HepG2 (cell line): ENCODE measurements around the gene HMCN2. TPM values are rescaled to one million over a fixed set of nuclear protein-coding genes. Genes with fewer than 3 reads are reported as not detected.
A peak's percentile ranks its signal among the peaks of the same experiment; 100 is the strongest.

Source experiments
- ATAC-seq: fragments of 200-7000 bp; cut with Tn5 transposase; 3 replicates; pipeline ENCODE4 v1.9.1; 2020; ENCODE audit warnings: mild to moderate bottlenecking, moderate library complexity
- BruUV-seq: library from RNA; stranded (reverse); fragments of 400-500 nt; replicated peaks from 2 replicates; lab custom pipeline; 2021; lab: Mats Ljungman, UMichigan
- CTCF ChIA-PET: fragments of 300-600 bp; formaldehyde crosslinking; extraction: SDS; loops from one replicate; lab custom pipeline; 2021; ENCODE audit warnings: low total read pairs, inconsistent platforms, low intra/inter-chr PET ratio; lab: Yijun Ruan, JAX
- POLR2A ChIA-PET: fragments of 350-600 bp; sonication (Branson Sonifier 250); formaldehyde crosslinking; loops from one replicate; lab custom pipeline; 2020; ENCODE audit warnings: antibody characterized with exemption, inconsistent platforms; lab: Yijun Ruan, JAX
- DNase-seq: peaks from one replicate; pipeline ENCODE4 v3.0.0-alpha.2; 2015; ENCODE audit warnings: low spot score
- FAIRE-seq: peaks from 3 replicates; lab custom pipeline; 2011; peaks lifted over from hg19 to GRCh38; lab: Jason Lieb, UNC
- H2AFZ ChIP-seq: one replicate; pipeline ENCODE4 v1.6.1; 2011; ENCODE audit warnings: low read length, inconsistent platforms
- H3K27ac ChIP-seq: fragments of 300-600 bp; 3 replicates; pipeline ENCODE4 v1.8.0; 2011; ENCODE audit warnings: mixed run types, mild to moderate bottlenecking, mixed read lengths, low read length, inconsistent platforms; ENCODE audit not compliant: insufficient read depth; ENCODE audit errors: extremely low read length
- H3K27me3 ChIP-seq, 2 experiments: fragments of 200-600 bp in 1 of 2; 2 replicates in 1 of 2; 3 replicates in 1 of 2; pipeline versions ENCODE4 v1.6.0 to v1.8.0; 2011; ENCODE audit warnings: low read length in 2 of 2, mild to moderate bottlenecking in 2 of 2, moderate library complexity in 2 of 2, inconsistent platforms in 1 of 2; ENCODE audit not compliant: insufficient read depth in 2 of 2, control insufficient read depth in 1 of 2
- H3K36me3 ChIP-seq, 2 experiments: fragments of 200-600 bp in 1 of 2; replicated peaks in 1 of 2; 2 replicates in 1 of 2; 3 replicates in 1 of 2; pipeline versions ENCODE4 v1.5.1 to v1.8.0; 2011; ENCODE audit warnings: low read length in 2 of 2, inconsistent platforms in 1 of 2; ENCODE audit not compliant: insufficient read depth in 2 of 2, control insufficient read depth in 1 of 2
- H3K4me1 ChIP-seq: 2 replicates; pipeline ENCODE4 v1.5.1; 2012; ENCODE audit warnings: low read length, inconsistent platforms; ENCODE audit not compliant: insufficient read depth
- H3K4me2 ChIP-seq: 2 replicates; pipeline ENCODE4 v1.6.0; 2011; ENCODE audit warnings: low read depth, low read length, inconsistent platforms
- H3K4me3 ChIP-seq, 3 experiments: fragments of 200-600 bp in 1 of 3; sonication (generic), shearing (Covaris generic) in 1 of 3; replicated peaks in 1 of 3; 2 replicates each; pipeline ENCODE4 v1.5.1; 2011 to 2016; ENCODE audit warnings: low read length in 3 of 3, inconsistent platforms in 2 of 3, low read depth in 2 of 3, mild to moderate bottlenecking in 2 of 3, control low read depth in 1 of 3, mixed read lengths in 1 of 3; ENCODE audit not compliant: insufficient read depth in 1 of 3
- H3K79me2 ChIP-seq: one replicate; pipeline ENCODE4 v1.6.1; 2011; ENCODE audit warnings: low read length, inconsistent platforms; ENCODE audit not compliant: insufficient read depth
- H3K9ac ChIP-seq: 2 replicates; pipeline ENCODE4 v1.6.0; 2011; ENCODE audit warnings: mild to moderate bottlenecking, low read depth, low read length, inconsistent platforms; ENCODE audit not compliant: insufficient read depth
- H3K9me3 ChIP-seq: 2 replicates; pipeline ENCODE4 v1.5.1; 2012; ENCODE audit warnings: mild to moderate bottlenecking, low read length
- H4K20me1 ChIP-seq: 2 replicates; pipeline ENCODE4 v1.6.0; 2011; ENCODE audit warnings: inconsistent platforms, mild to moderate bottlenecking, low read length, moderate library complexity; ENCODE audit not compliant: insufficient read depth
- ARNT ChIP-seq: fragments of 450-650 bp; IDR thresholded peaks from 2 replicates; pipeline ENCODE4 v1.6.1; 2017
- ATM ChIP-seq: fragments of 450-650 bp; IDR thresholded peaks from 2 replicates; pipeline ENCODE4 v1.7.1; 2017; ENCODE audit warnings: mild to moderate bottlenecking, borderline replicate concordance
- FOXC1 ChIP-seq: sonication (generic); formaldehyde crosslinking; IDR thresholded peaks from 2 replicates; pipeline ENCODE4 v1.8.0; 2022; ENCODE audit warnings: mild to moderate bottlenecking, missing genetic modification reagents, borderline replicate concordance
- FOXK1 ChIP-seq: sonication (generic); formaldehyde crosslinking; IDR thresholded peaks from 2 replicates; pipeline ENCODE4 v1.4.0; 2020; ENCODE audit warnings: low read depth, missing genetic modification reagents, borderline replicate concordance
- HNRNPL ChIP-seq: fragments of 200-400 bp; formaldehyde crosslinking; IDR thresholded peaks from 2 replicates; pipeline ENCODE4 v1.6.1; 2017; ENCODE audit warnings: mild to moderate bottlenecking, low read depth, low read length
- MXD3 ChIP-seq: IDR thresholded peaks from 2 replicates; pipeline ENCODE4 v1.6.1; 2016; ENCODE audit warnings: mild to moderate bottlenecking, missing biosample characterization, missing genetic modification reagents
- NR3C1 ChIP-seq: sonication (generic); formaldehyde crosslinking; IDR thresholded peaks from 2 replicates; pipeline ENCODE4 v1.4.0; 2020; ENCODE audit warnings: missing genetic modification reagents
- RORA ChIP-seq: sonication (generic); formaldehyde crosslinking; IDR thresholded peaks from 2 replicates; pipeline ENCODE4 v1.5.0; 2020; ENCODE audit warnings: mild to moderate bottlenecking, missing genetic modification reagents, moderate library complexity
- ZKSCAN5 ChIP-seq: sonication (generic); formaldehyde crosslinking; IDR thresholded peaks from 2 replicates; pipeline ENCODE4 v1.5.1; 2020; ENCODE audit warnings: mild to moderate bottlenecking, missing genetic modification reagents
- ZNF646 ChIP-seq: sonication (generic); formaldehyde crosslinking; IDR thresholded peaks from 2 replicates; pipeline ENCODE4 v1.9.0; 2021; ENCODE audit warnings: mild to moderate bottlenecking, missing genetic modification reagents
- ZNF709 ChIP-seq: sonication (generic); formaldehyde crosslinking; IDR thresholded peaks from 2 replicates; pipeline ENCODE4 v1.5.0; 2020; ENCODE audit warnings: mild to moderate bottlenecking, missing genetic modification reagents
- ZSCAN21 ChIP-seq: sonication (generic); formaldehyde crosslinking; IDR thresholded peaks from 2 replicates; pipeline ENCODE4 v1.8.0; 2022; ENCODE audit warnings: mild to moderate bottlenecking, missing genetic modification reagents, moderate library complexity, borderline replicate concordance
- WGBS: methylation state at CpG from one replicate; pipeline ENCODE4 v1.1.6; 2017; ENCODE audit warnings: low lambda C conversion rate; 5-methylcytosine and 5-hydroxymethylcytosine counted together
- in situ Hi-C: cut with HindIII; loops from 2 replicates; pipeline ENCODE4 v1.10.0; 2017; ENCODE audit warnings: low pct_unique_long_range_greater_than_20kb; ENCODE audit not compliant: extremely low pct_ligation_motif_present
- intact Hi-C: fragments of 100-400 bp; cut with micrococcal nuclease; formaldehyde crosslinking; loops from one replicate; pipeline ENCODE4 v1.10.0; 2022; ENCODE audit not compliant: unreplicated experiment
- polyA plus RNA-seq, 8 experiments: library from polyadenylated mRNA; depleted of rRNA in 3 of 8; stranded (reverse) in 7 of 8; unstranded in 1 of 8; fragments of >200 nt; fragmentation: Illumina TruSeq in 4 of 8; extraction: Trizol in 4 of 8; gene quantifications; 2 replicates each; pipeline versions ENCODE4 v1.2.1 to v1.2.3, GENCODE V29; 2011 to 2016; ENCODE audit warnings: low read depth in 4 of 8, missing spikeins in 1 of 8, mixed read lengths in 1 of 8; ENCODE audit not compliant: insufficient read depth in 1 of 8
- total RNA-seq, 5 experiments: library from RNA; depleted of rRNA; stranded (reverse); fragments of >200 nt; fragmentation: Illumina TruSeq; extraction: Trizol; gene quantifications; 2 replicates each; pipeline ENCODE4 v1.2.3, GENCODE V29; 2016; ENCODE audit warnings: low read depth in 1 of 5
- TF ChIP-seq, protein P1 (sequence below): sonication (generic); formaldehyde crosslinking; IDR thresholded peaks from 2 replicates; pipeline ENCODE4 v1.4.0; 2020; ENCODE audit warnings: missing genetic modification reagents

The HMCN2 gene
- total and polyA plus RNA-seq, 2 of the 13 experiments (the other 11 are each of a cell fraction or from before 2014, with no cell fraction given), result 0.09 TPM; not detected in 1

- in situ Hi-C loops, result loop anchor here (10.0 kb wide), 1 partner anchor 230 kb away; no protein-coding TSS in a partner anchor
- TF ChIP-seq HNRNPL, result 0 out of 2 replicates have a peak, but pooled peaks have one; percentile 22
- no peak for TF ChIP-seq ZNF709
- TF ChIP-seq RORA (CRISPR knock-in tag), result no peak
- TF ChIP-seq FOXK1 (CRISPR knock-in tag), result no peak
- TF ChIP-seq ATM, result peak; percentile 59; the same call in 1 of the 2 replicates
- no peak for TF ChIP-seq MXD3
- TF ChIP-seq ZSCAN21, result no peak
- no peak for TF ChIP-seq ARNT
- TF ChIP-seq, protein P1, sequence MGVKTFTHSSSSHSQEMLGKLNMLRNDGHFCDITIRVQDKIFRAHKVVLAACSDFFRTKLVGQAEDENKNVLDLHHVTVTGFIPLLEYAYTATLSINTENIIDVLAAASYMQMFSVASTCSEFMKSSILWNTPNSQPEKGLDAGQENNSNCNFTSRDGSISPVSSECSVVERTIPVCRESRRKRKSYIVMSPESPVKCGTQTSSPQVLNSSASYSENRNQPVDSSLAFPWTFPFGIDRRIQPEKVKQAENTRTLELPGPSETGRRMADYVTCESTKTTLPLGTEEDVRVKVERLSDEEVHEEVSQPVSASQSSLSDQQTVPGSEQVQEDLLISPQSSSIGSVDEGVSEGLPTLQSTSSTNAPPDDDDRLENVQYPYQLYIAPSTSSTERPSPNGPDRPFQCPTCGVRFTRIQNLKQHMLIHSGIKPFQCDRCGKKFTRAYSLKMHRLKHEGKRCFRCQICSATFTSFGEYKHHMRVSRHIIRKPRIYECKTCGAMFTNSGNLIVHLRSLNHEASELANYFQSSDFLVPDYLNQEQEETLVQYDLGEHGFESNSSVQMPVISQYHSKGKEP (CRISPR knock-in tag), result no peak
- TF ChIP-seq FOXC1 (CRISPR knock-in tag), result no peak
- TF ChIP-seq ZKSCAN5 (CRISPR knock-in tag), result no peak
- TF ChIP-seq NR3C1 (CRISPR knock-in tag), result no peak
- TF ChIP-seq ZNF646 (CRISPR knock-in tag), result peak; percentile 95
Measured at GRCh38 chr9:130345009-130345896, 79.7 kb downstream of the HMCN2 start.

More at GRCh38 chr9:130345009-130345896, 79.7 kb downstream of the HMCN2 start:
- no peak overlapping the region for H3K4me3 ChIP-seq
- H3K27me3 ChIP-seq, result peaks cover 0 to 1% of the 10 kb centered on the region in 2 experiments; a peak in 2 of 5 replicates
- no TSS peak for BruUV-seq
- intact Hi-C loops, result no loop called here
- H3K4me2 ChIP-seq, result no peak overlapping the region
- no peaks in the 10 kb centered on the region for H4K20me1 ChIP-seq
- ATAC-seq (no peak), DNase-seq (no peak), FAIRE-seq (no peak)
- H2AFZ ChIP-seq, result no peak overlapping the region
- H3K27ac ChIP-seq, result no peak overlapping the region
- ChIA-PET CTCF (no interaction called here), POLR2A (no interaction called here)
- H3K9ac ChIP-seq, result no peak overlapping the region
- H3K4me1 ChIP-seq, result no peaks in the 10 kb centered on the region
- H3K9me3 ChIP-seq, result no peaks in the 10 kb centered on the region
- no peaks in the 10 kb centered on the region for H3K36me3 ChIP-seq
- WGBS, result 24% methylated on average over 4 of the region's 9 CpGs
- no peaks in the 10 kb centered on the region for H3K79me2 ChIP-seq
